GM23338 (cell line): Measurements from ENCODE around the gene SAPCD1. TPM values are rescaled to one million over a fixed set of nuclear protein-coding genes. Genes with fewer than 3 reads are reported as not detected.

Experiments used
- ATAC-seq: fragments of 200-7000 bp; cut with Tn5 transposase; 3 replicates; pipeline ENCODE4 v1.9.1; 2020
- DNase-seq: peaks from one replicate; pipeline ENCODE4 v3.0.0-alpha.2; 2015; ENCODE audit warnings: low spot score
- H2AFZ ChIP-seq: fragments of 200-600 bp; sonication (generic); 2 replicates; pipeline ENCODE4 v1.8.0; 2016; ENCODE audit warnings: antibody characterized with exemption, mild to moderate bottlenecking, moderate library complexity
- H3F3A ChIP-seq: fragments of 200-600 bp; sonication (generic); replicated peaks from 2 replicates; pipeline ENCODE4 v1.8.0; 2017; ENCODE audit warnings: antibody characterized with exemption, mixed run types, low read depth
- H3K27ac ChIP-seq: fragments of 200-600 bp; sonication (generic); 2 replicates; pipeline ENCODE4 v1.6.1; 2016; ENCODE audit warnings: low read depth
- H3K27me3 ChIP-seq: fragments of 200-600 bp; sonication (generic); 2 replicates; pipeline ENCODE4 v1.8.0; 2016; ENCODE audit warnings: mild to moderate bottlenecking, mixed run types, moderate library complexity; ENCODE audit not compliant: insufficient read depth
- H3K36me3 ChIP-seq: fragments of 200-600 bp; sonication (generic); 2 replicates; pipeline ENCODE4 v1.8.0; 2016; ENCODE audit warnings: mild to moderate bottlenecking; ENCODE audit not compliant: insufficient read depth
- H3K4me1 ChIP-seq: fragments of 200-600 bp; sonication (generic); 2 replicates; pipeline ENCODE4 v1.8.0; 2016; ENCODE audit warnings: mild to moderate bottlenecking, moderate library complexity; ENCODE audit not compliant: insufficient read depth
- H3K4me2 ChIP-seq: fragments of 200-600 bp; sonication (generic); 2 replicates; pipeline ENCODE4 v1.7.1; 2017; ENCODE audit warnings: mixed run types
- H3K4me3 ChIP-seq: fragments of 200-600 bp; sonication (generic); 2 replicates; pipeline ENCODE4 v1.6.1; 2016; ENCODE audit warnings: mixed run types
- H3K79me2 ChIP-seq: fragments of 200-600 bp; sonication (generic); replicated peaks from 2 replicates; pipeline ENCODE4 v1.8.0; 2017; ENCODE audit warnings: mild to moderate bottlenecking; ENCODE audit not compliant: insufficient read depth
- H3K9me2 ChIP-seq: fragments of 200-600 bp; sonication (generic); 2 replicates; pipeline ENCODE4 v1.8.0; 2017; ENCODE audit not compliant: insufficient read depth
- H4K20me1 ChIP-seq: fragments of 200-600 bp; sonication (generic); replicated peaks from 2 replicates; pipeline ENCODE4 v1.8.0; 2017; ENCODE audit warnings: mild to moderate bottlenecking; ENCODE audit not compliant: insufficient read depth
- H3K27ac Mint-ChIP-seq: 2 replicates; pipeline ENCODE4 v1.8.0; 2020; ENCODE audit warnings: inconsistent platforms, mild to moderate bottlenecking, moderate library complexity, mixed read lengths
- H3K27me3 Mint-ChIP-seq: 3 replicates; pipeline ENCODE4 v1.8.0; 2022; ENCODE audit warnings: low read depth, mild to moderate bottlenecking, moderate library complexity, mixed read lengths, inconsistent platforms; ENCODE audit not compliant: insufficient read depth, poor library complexity
- H3K36me3 Mint-ChIP-seq: 3 replicates; pipeline ENCODE4 v1.8.0; 2021; ENCODE audit warnings: low read depth, mild to moderate bottlenecking, inconsistent platforms, moderate library complexity, mixed read lengths
- H3K4me1 Mint-ChIP-seq: 3 replicates; pipeline ENCODE4 v1.8.0; 2020; ENCODE audit warnings: mild to moderate bottlenecking, inconsistent platforms, mixed read lengths
- H3K4me3 Mint-ChIP-seq: 3 replicates; pipeline ENCODE4 v1.8.0; 2021; ENCODE audit warnings: moderate library complexity, mild to moderate bottlenecking, inconsistent platforms, mixed read lengths
- H3K9me3 Mint-ChIP-seq: 3 replicates; pipeline ENCODE4 v1.8.0; 2020; ENCODE audit warnings: moderate library complexity, mild to moderate bottlenecking, inconsistent platforms, mixed read lengths
- CREB1 ChIP-seq: fragments of 250-450 bp; sonication (Bioruptor Pico); IDR thresholded peaks from 2 replicates; pipeline ENCODE4 v1.5.0; 2020; ENCODE audit warnings: low read depth, mild to moderate bottlenecking, moderate library complexity
- EZH2 ChIP-seq: fragments of 200-600 bp; sonication (generic); IDR thresholded peaks from one replicate; pipeline ENCODE4 v1.8.0; 2017; ENCODE audit warnings: antibody characterized with exemption, mild to moderate bottlenecking, low read depth; ENCODE audit not compliant: unreplicated experiment
- EZH2phosphoT487 ChIP-seq: fragments of 200-600 bp; sonication (generic); IDR thresholded peaks from one replicate; pipeline ENCODE4 v1.8.1; 2018; ENCODE audit warnings: antibody characterized with exemption; ENCODE audit not compliant: unreplicated experiment
- NANOG ChIP-seq: IDR thresholded peaks from 2 replicates; pipeline ENCODE4 v1.6.1; 2016; ENCODE audit warnings: antibody characterized with exemption, borderline replicate concordance
- POLR2AphosphoS5 ChIP-seq: IDR thresholded peaks from 2 replicates; pipeline ENCODE4 v1.6.1; 2016; ENCODE audit warnings: antibody characterized with exemption, low read depth
- STAT1 ChIP-seq: IDR thresholded peaks from one replicate; pipeline ENCODE4 v1.6.1; 2016; ENCODE audit warnings: antibody characterized with exemption; ENCODE audit not compliant: unreplicated experiment
- ZNF331 ChIP-seq: fragments of 250-450 bp; sonication (Bioruptor Pico); IDR thresholded peaks from 2 replicates; pipeline ENCODE4 v1.5.0; 2020; ENCODE audit warnings: low read depth, mild to moderate bottlenecking, moderate library complexity
- polyA plus RNA-seq: library from polyadenylated mRNA; unstranded; fragments of >200 nt; fragmentation: Nextera tagmentation; extraction: Ambion mirVana; gene quantifications from 2 replicates; pipeline ENCODE4 v1.2.1, GENCODE V29; 2016
- total RNA-seq: library from RNA; depleted of rRNA; stranded (reverse); fragments of >200 nt; shearing (Covaris generic); gene quantifications from 2 replicates; pipeline ENCODE4 v1.2.3, GENCODE V29; 2014
- TF ChIP-seq, protein P1 (sequence below), 2 experiments: fragments of 200-600 bp in 1 of 2; sonication (generic) in 1 of 2; conservative IDR thresholded peaks; 2 replicates each; pipeline versions ENCODE4 v1.5.1 to v1.6.1; 2016 to 2017; ENCODE audit warnings: antibody characterized with exemption in 2 of 2, low read depth in 2 of 2, mild to moderate bottlenecking in 2 of 2, moderate library complexity in 1 of 2
- TF ChIP-seq, protein P2 (sequence below): fragments of 250-450 bp; sonication (Bioruptor Pico); IDR thresholded peaks from 2 replicates; pipeline ENCODE4 v1.5.0; 2020; ENCODE audit warnings: mild to moderate bottlenecking, moderate library complexity

The SAPCD1 gene
- total and polyA plus RNA-seq, 2 experiments from 2014 or later: 3.9 to 5.0 TPM

DNA sequence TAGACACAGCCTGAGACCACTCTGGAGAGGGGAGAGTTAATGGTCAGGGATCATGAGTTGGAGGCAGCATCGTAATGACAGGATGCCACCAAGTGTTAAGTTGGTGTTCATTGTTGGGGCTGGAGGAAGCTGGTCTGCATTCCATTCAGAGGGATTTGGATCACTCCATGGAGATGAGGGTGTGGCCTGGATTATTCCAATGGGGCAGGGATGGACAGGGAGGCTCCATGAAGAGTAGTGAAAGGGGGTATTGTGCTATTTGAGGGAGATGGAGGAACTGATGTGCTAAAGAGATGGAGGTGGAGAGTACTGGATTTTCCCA lies 1.1 kb downstream of the SAPCD1 start:
- H3K9me3 Mint-ChIP-seq: no peaks in the 10 kb centered on the region; the same call in 2 of the 3 replicates
- H3F3A ChIP-seq: 0 out of 2 replicates have a peak, but pooled peaks cover 2% of the 10 kb centered on the region
- H3K27ac ChIP-seq: no peak overlapping the region
- no peak overlapping the region for H3K4me2 ChIP-seq
- no peaks in the 10 kb centered on the region for H3K9me2 ChIP-seq
- peaks cover 14% of the 10 kb centered on the region for H3K4me1 ChIP-seq
- H3K27me3 Mint-ChIP-seq: peaks cover 15% of the 10 kb centered on the region
- no peaks in the 10 kb centered on the region for H4K20me1 ChIP-seq
- peaks cover 24% of the 10 kb centered on the region for H3K4me1 Mint-ChIP-seq
- DNase-seq (peak; percentile 71), ATAC-seq (peak; percentile 29)
- no peaks in the 10 kb centered on the region for H3K79me2 ChIP-seq
- no peaks in the 10 kb centered on the region for H3K27me3 ChIP-seq
- H3K36me3 Mint-ChIP-seq: peaks cover 22% of the 10 kb centered on the region
- no peak overlapping the region for H3K4me3 ChIP-seq
- TF ChIP-seq, protein P1, sequence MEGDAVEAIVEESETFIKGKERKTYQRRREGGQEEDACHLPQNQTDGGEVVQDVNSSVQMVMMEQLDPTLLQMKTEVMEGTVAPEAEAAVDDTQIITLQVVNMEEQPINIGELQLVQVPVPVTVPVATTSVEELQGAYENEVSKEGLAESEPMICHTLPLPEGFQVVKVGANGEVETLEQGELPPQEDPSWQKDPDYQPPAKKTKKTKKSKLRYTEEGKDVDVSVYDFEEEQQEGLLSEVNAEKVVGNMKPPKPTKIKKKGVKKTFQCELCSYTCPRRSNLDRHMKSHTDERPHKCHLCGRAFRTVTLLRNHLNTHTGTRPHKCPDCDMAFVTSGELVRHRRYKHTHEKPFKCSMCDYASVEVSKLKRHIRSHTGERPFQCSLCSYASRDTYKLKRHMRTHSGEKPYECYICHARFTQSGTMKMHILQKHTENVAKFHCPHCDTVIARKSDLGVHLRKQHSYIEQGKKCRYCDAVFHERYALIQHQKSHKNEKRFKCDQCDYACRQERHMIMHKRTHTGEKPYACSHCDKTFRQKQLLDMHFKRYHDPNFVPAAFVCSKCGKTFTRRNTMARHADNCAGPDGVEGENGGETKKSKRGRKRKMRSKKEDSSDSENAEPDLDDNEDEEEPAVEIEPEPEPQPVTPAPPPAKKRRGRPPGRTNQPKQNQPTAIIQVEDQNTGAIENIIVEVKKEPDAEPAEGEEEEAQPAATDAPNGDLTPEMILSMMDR (conservative IDR thresholded peaks at IDR 0.05; ENCODE audit: low read depth in 2 of 2): peak in 1 of 2 experiments; percentile 17; a peak in 1 of 4 replicates
- TF ChIP-seq, protein P2, sequence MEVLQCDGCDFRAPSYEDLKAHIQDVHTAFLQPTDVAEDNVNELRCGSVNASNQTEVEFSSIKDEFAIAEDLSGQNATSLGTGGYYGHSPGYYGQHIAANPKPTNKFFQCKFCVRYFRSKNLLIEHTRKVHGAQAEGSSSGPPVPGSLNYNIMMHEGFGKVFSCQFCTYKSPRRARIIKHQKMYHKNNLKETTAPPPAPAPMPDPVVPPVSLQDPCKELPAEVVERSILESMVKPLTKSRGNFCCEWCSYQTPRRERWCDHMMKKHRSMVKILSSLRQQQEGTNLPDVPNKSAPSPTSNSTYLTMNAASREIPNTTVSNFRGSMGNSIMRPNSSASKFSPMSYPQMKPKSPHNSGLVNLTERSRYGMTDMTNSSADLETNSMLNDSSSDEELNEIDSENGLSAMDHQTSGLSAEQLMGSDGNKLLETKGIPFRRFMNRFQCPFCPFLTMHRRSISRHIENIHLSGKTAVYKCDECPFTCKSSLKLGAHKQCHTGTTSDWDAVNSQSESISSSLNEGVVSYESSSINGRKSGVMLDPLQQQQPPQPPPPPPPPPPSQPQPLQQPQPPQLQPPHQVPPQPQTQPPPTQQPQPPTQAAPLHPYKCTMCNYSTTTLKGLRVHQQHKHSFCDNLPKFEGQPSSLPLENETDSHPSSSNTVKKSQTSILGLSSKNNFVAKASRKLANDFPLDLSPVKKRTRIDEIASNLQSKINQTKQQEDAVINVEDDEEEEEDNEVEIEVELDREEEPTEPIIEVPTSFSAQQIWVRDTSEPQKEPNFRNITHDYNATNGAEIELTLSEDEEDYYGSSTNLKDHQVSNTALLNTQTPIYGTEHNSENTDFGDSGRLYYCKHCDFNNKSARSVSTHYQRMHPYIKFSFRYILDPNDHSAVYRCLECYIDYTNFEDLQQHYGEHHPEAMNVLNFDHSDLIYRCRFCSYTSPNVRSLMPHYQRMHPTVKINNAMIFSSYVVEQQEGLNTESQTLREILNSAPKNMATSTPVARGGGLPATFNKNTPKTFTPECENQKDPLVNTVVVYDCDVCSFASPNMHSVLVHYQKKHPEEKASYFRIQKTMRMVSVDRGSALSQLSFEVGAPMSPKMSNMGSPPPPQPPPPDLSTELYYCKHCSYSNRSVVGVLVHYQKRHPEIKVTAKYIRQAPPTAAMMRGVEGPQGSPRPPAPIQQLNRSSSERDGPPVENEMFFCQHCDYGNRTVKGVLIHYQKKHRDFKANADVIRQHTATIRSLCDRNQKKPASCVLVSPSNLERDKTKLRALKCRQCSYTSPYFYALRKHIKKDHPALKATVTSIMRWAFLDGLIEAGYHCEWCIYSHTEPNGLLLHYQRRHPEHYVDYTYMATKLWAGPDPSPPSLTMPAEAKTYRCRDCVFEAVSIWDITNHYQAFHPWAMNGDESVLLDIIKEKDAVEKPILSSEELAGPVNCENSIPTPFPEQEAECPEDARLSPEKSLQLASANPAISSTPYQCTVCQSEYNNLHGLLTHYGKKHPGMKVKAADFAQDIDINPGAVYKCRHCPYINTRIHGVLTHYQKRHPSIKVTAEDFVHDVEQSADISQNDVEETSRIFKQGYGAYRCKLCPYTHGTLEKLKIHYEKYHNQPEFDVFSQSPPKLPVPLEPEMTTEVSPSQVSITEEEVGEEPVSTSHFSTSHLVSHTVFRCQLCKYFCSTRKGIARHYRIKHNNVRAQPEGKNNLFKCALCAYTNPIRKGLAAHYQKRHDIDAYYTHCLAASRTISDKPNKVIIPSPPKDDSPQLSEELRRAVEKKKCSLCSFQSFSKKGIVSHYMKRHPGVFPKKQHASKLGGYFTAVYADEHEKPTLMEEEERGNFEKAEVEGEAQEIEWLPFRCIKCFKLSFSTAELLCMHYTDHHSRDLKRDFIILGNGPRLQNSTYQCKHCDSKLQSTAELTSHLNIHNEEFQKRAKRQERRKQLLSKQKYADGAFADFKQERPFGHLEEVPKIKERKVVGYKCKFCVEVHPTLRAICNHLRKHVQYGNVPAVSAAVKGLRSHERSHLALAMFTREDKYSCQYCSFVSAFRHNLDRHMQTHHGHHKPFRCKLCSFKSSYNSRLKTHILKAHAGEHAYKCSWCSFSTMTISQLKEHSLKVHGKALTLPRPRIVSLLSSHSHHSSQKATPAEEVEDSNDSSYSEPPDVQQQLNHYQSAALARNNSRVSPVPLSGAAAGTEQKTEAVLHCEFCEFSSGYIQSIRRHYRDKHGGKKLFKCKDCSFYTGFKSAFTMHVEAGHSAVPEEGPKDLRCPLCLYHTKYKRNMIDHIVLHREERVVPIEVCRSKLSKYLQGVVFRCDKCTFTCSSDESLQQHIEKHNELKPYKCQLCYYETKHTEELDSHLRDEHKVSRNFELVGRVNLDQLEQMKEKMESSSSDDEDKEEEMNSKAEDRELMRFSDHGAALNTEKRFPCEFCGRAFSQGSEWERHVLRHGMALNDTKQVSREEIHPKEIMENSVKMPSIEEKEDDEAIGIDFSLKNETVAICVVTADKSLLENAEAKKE (CRISPR knock-in tag): no peak
- no peak for TF ChIP-seq POLR2AphosphoS5
- H3K36me3 ChIP-seq: no peaks in the 10 kb centered on the region
- peak overlapping the region; percentile 2; the same call in 1 of the 3 replicates for H3K4me3 Mint-ChIP-seq
- no peak overlapping the region for H2AFZ ChIP-seq
- peak overlapping the region; percentile 59; the same call in 1 of the 2 replicates for H3K27ac Mint-ChIP-seq

DNA sequence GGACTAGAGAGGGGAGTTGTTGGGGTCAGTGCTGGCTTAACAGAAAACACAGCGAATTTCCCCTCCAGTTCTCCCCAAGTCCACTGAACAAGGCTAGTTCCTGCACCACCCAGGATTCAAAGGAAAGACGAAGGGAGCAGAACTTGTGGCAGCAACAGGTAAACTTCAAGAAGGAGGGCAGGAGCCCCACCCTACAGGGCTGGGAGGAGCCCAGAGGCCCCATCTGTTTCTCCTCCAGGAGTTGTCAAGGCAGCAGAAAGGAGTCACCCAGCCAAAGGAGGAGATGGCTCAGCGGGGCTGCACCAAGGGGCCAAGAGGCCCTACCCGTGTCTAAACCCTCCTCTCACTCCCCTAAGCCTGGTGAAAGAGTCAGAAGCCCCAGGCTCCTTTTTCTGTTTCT lies 1.7 kb downstream of the SAPCD1 start:
- Histone ChIP-seq H3K4me3 (no peak overlapping the region), H3K4me1 (peaks cover 14% of the 10 kb centered on the region), H3K9me2 (no peaks in the 10 kb centered on the region), H4K20me1 (no peaks in the 10 kb centered on the region), H3K36me3 (no peaks in the 10 kb centered on the region), H3K27me3 (no peaks in the 10 kb centered on the region), H2AFZ (no peak overlapping the region), H3F3A (0 out of 2 replicates have a peak, but pooled peaks cover 2% of the 10 kb centered on the region), H3K27ac (no peak overlapping the region), H3K4me2 (no peak overlapping the region), H3K79me2 (no peaks in the 10 kb centered on the region)
- no peak for ATAC-seq
- Mint-ChIP-seq H3K27me3 (peaks cover 15% of the 10 kb centered on the region), H3K4me1 (peaks cover 24% of the 10 kb centered on the region), H3K27ac (no peak overlapping the region), H3K36me3 (peaks cover 18% of the 10 kb centered on the region), H3K4me3 (no peak overlapping the region), H3K9me3 (no peaks in the 10 kb centered on the region; the same call in 2 of the 3 replicates)
- DNase-seq: no peak
- no peak for TF ChIP-seq CREB1 (CRISPR knock-in tag)
- no peak for TF ChIP-seq NANOG
- TF ChIP-seq, protein P1 (conservative IDR thresholded peaks at IDR 0.05; ENCODE audit: low read depth in 2 of 2): no peak
- TF ChIP-seq EZH2: no peak
- TF ChIP-seq STAT1: no peak
- no peak for TF ChIP-seq ZNF331 (CRISPR knock-in tag)
- TF ChIP-seq POLR2AphosphoS5: no peak
- no peak for TF ChIP-seq EZH2phosphoT487
